GM19395 (cell line): ENCODE data around the gene TTLL8.

Source experiments
- ATAC-seq: cut with Tn5 transposase; IDR thresholded peaks from one replicate; pipeline ENCODE4 v1.9.1; 2021; ENCODE audit warnings: mild to moderate bottlenecking, moderate library complexity; ENCODE audit not compliant: unreplicated experiment

The TTLL8 gene

GRCh38 chr22:50022171-50022819 lies 35.8 kb downstream of the TTLL8 start:
- no peak for ATAC-seq

GRCh38 chr22:50020606-50021005 lies 37.5 kb downstream of the TTLL8 start:
- no peak for ATAC-seq

- ATAC-seq, result no peak
Measured at GRCh38 chr22:50019316-50019715, 38.8 kb downstream of the TTLL8 start.

GRCh38 chr22:50018608-50019285 lies 39.4 kb downstream of the TTLL8 start:
- ATAC-seq, result no peak

- ATAC-seq, result no peak
Measured at GRCh38 chr22:50017701-50018224, 40.3 kb downstream of the TTLL8 start.

GRCh38 chr22:50016988-50017700 lies 41.0 kb downstream of the TTLL8 start:
- no peak for ATAC-seq

- no peak for ATAC-seq
Measured at GRCh38 chr22:50016308-50016987, 41.6 kb downstream of the TTLL8 start.

GRCh38 chr22:50015451-50016307 lies 42.4 kb downstream of the TTLL8 start:
- ATAC-seq, result no peak

- no peak for ATAC-seq
Measured at GRCh38 chr22:50014655-50015401, 43.3 kb downstream of the TTLL8 start.

- no peak for ATAC-seq
Measured at GRCh38 chr22:50014053-50014501, 44.0 kb downstream of the TTLL8 start.

- ATAC-seq, result no peak
Measured at GRCh38 chr22:50012211-50013181, 45.6 kb downstream of the TTLL8 start, which contains the start of gene IL17REL. IL17REL (minus strand) TSS chr22:50012765; CDS start chr22:50012646, 119 bp downstream.

- ATAC-seq, result no peak
Measured at GRCh38 chr22:50011447-50012210, 46.5 kb downstream of the TTLL8 start.

- no peak for ATAC-seq
Measured at GRCh38 chr22:50010676-50011446, 47.2 kb downstream of the TTLL8 start.

- no peak for ATAC-seq
Measured at GRCh38 chr22:50009765-50010675, 48.1 kb downstream of the TTLL8 start.

- ATAC-seq, result no peak
Measured at GRCh38 chr22:50009251-50009650, 48.8 kb downstream of the TTLL8 start.
